ENCODE results near the gene GEMIN7. TPM values are rescaled to one million over a fixed set of nuclear protein-coding genes. Genes with fewer than 3 reads are reported as not detected.

The GEMIN7 gene
- total RNA-seq, 1 donor from 2014 or later = 30.8 TPM

DNA sequence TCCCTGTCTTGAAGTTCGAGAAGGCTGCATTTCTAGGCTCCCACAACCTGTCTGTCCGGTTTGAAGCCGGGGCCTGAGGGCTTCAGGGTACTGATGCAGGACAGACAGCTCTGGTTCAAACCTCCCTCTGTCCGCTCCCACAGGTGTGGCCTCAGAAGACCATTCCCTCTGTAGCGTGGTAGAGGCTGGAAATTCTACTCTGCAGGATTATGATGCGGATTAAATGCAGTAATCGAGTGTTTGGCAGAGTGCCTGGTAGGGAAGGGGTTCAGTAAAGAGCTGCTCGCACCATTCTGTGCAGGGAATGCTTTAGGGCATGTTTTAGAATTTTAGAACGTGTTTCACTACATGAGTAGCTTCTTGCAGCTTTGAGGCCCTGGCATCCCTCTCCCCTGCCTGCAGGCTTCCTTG is 44.4 kb downstream of the GEMIN7 start:
- DNase-seq (ENCODE audit: low spot score) = no peak
- H3K27ac Mint-ChIP-seq (ENCODE audit: unreplicated experiment) = no peak overlapping the region
- H3K4me1 Mint-ChIP-seq (ENCODE audit: unreplicated experiment) = peaks cover 14% of the 10 kb centered on the region
- peaks cover 4% of the 10 kb centered on the region for H3K27me3 Mint-ChIP-seq (ENCODE audit: unreplicated experiment)
- no peaks in the 10 kb centered on the region for H3K9me3 Mint-ChIP-seq (ENCODE audit: unreplicated experiment)
- H3K4me3 Mint-ChIP-seq (ENCODE audit: unreplicated experiment) = no peak overlapping the region
- H3K36me3 Mint-ChIP-seq (ENCODE audit: low read depth, unreplicated experiment) = peaks cover 13% of the 10 kb centered on the region
- TF ChIP-seq, protein P1, sequence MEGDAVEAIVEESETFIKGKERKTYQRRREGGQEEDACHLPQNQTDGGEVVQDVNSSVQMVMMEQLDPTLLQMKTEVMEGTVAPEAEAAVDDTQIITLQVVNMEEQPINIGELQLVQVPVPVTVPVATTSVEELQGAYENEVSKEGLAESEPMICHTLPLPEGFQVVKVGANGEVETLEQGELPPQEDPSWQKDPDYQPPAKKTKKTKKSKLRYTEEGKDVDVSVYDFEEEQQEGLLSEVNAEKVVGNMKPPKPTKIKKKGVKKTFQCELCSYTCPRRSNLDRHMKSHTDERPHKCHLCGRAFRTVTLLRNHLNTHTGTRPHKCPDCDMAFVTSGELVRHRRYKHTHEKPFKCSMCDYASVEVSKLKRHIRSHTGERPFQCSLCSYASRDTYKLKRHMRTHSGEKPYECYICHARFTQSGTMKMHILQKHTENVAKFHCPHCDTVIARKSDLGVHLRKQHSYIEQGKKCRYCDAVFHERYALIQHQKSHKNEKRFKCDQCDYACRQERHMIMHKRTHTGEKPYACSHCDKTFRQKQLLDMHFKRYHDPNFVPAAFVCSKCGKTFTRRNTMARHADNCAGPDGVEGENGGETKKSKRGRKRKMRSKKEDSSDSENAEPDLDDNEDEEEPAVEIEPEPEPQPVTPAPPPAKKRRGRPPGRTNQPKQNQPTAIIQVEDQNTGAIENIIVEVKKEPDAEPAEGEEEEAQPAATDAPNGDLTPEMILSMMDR (IDR thresholded peaks at IDR 0.05; ENCODE audit: unreplicated experiment) = no peak

DNA sequence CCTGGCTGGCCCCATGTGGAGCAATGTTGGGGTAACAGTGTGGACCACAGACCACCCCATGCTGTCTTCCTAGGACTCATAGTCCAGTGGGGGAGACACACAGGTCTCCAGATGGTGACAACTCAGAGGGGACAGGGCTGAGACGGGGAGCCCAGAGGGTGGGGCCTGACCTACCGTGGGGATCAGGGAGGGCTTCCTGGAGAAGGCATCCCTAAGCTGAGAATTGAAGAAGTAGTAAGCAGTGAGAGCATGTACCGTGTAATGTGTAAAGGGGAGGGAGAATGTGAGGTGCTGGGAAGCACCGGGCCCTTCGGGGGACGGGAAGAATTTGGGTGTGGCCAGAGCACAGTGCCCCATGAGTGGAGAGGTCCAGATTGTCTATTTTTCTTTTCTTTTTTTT is 45.0 kb downstream of the GEMIN7 start:
- peaks cover 4% of the 10 kb centered on the region for H3K27me3 Mint-ChIP-seq (ENCODE audit: unreplicated experiment)
- peaks cover 14% of the 10 kb centered on the region for H3K4me1 Mint-ChIP-seq (ENCODE audit: unreplicated experiment)
- H3K4me3 Mint-ChIP-seq (ENCODE audit: unreplicated experiment) = no peak overlapping the region
- no peaks in the 10 kb centered on the region for H3K9me3 Mint-ChIP-seq (ENCODE audit: unreplicated experiment)
- H3K36me3 Mint-ChIP-seq (ENCODE audit: low read depth, unreplicated experiment) = peaks cover 13% of the 10 kb centered on the region
- DNase-seq (ENCODE audit: low spot score) = no peak
- no peak overlapping the region for H3K27ac Mint-ChIP-seq (ENCODE audit: unreplicated experiment)
- TF ChIP-seq, protein P1 (IDR thresholded peaks at IDR 0.05; ENCODE audit: unreplicated experiment) = no peak

DNA sequence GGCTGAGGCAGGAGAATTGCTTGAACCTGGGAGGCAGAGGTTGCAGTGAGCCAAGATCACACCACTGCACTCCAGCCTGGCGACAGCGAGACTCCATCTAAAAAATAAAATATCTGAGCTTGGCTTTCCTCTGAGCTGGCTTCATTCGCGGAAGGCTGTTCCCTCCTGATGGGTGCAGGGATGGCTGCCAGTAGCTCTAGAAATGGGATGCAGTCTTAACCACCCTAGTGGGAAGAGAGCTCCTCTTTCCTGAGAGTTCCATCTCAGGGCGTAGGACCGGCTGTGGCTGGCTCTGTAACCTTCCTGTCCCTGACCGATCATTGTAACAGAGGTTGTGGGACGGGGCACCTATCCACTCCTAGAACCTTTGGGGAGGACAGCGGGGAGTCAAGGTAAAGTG is 46.3 kb downstream of the GEMIN7 start:
- TF ChIP-seq, protein P1 (IDR thresholded peaks at IDR 0.05; ENCODE audit: unreplicated experiment) = no peak
- DNase-seq (ENCODE audit: low spot score) = no peak
- Mint-ChIP-seq H3K36me3 (ENCODE audit: low read depth, unreplicated experiment) (peaks cover 11% of the 10 kb centered on the region), H3K4me1 (ENCODE audit: unreplicated experiment) (peaks cover 14% of the 10 kb centered on the region), H3K27me3 (ENCODE audit: unreplicated experiment) (peaks cover 4% of the 10 kb centered on the region), H3K4me3 (ENCODE audit: unreplicated experiment) (no peak overlapping the region), H3K9me3 (ENCODE audit: unreplicated experiment) (no peaks in the 10 kb centered on the region), H3K27ac (ENCODE audit: unreplicated experiment) (no peak overlapping the region)

DNA sequence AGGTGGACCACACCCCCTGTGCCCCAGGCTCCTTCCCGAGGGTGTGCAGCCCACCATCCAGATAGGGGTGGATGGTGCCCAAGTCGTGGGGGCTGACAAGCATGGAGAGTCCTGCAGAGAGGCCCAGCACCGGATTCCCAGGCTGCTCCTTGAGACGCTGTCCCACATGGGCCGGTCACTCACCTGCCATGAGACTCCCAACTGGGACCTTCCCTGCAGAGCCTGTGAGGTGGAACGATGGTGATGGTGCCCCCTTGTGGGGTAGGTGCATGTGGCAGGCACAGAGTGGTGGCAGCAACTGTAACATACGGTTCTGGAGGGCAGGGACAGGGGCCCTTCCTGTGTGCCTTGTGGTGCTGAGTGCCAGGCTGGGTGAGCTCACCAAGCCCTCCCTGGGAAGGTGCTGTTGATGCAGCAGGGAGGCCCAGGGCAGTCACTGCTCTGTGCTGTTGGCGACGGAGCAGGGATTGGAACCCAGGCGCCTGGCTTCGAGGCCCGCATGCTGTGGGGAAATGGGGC is 47.0 kb downstream of the GEMIN7 start:
- DNase-seq (ENCODE audit: low spot score) = peak; percentile 81
- Mint-ChIP-seq H3K36me3 (ENCODE audit: low read depth, unreplicated experiment) (peaks cover 4% of the 10 kb centered on the region), H3K4me3 (ENCODE audit: unreplicated experiment) (no peak overlapping the region), H3K4me1 (ENCODE audit: unreplicated experiment) (peaks cover 9% of the 10 kb centered on the region), H3K9me3 (ENCODE audit: unreplicated experiment) (no peaks in the 10 kb centered on the region), H3K27me3 (ENCODE audit: unreplicated experiment) (peaks cover 4% of the 10 kb centered on the region), H3K27ac (ENCODE audit: unreplicated experiment) (no peak overlapping the region)
- TF ChIP-seq, protein P1 (IDR thresholded peaks at IDR 0.05; ENCODE audit: unreplicated experiment) = peak; percentile 72

DNA sequence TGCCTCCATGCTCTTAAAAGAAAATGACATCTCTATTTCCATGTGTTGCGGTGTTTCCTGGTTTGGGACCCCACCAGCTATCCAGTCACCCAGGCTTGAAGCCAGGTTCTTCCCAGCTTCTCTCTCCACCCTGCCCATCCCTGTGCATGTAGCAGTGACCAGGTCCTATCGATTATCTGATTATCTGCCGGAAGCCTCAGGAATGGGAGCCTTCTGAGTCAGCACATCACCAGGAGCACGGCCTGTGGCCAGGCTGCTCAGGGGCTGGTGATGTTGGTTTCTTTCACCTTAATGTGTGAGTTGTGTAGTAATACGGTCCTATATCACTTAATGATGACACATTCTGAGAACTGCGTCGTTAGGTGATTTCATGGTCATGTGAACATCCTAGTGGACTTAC is 47.6 kb downstream of the GEMIN7 start:
- Mint-ChIP-seq H3K36me3 (ENCODE audit: low read depth, unreplicated experiment) (peaks cover 3% of the 10 kb centered on the region), H3K4me3 (ENCODE audit: unreplicated experiment) (no peak overlapping the region), H3K27me3 (ENCODE audit: unreplicated experiment) (peaks cover 4% of the 10 kb centered on the region), H3K9me3 (ENCODE audit: unreplicated experiment) (no peaks in the 10 kb centered on the region), H3K4me1 (ENCODE audit: unreplicated experiment) (peaks cover 3% of the 10 kb centered on the region), H3K27ac (ENCODE audit: unreplicated experiment) (no peak overlapping the region)
- no peak for DNase-seq (ENCODE audit: low spot score)
- TF ChIP-seq, protein P1 (IDR thresholded peaks at IDR 0.05; ENCODE audit: unreplicated experiment) = no peak
